Neural progenitor cell (in vitro differentiated cells): ENCODE results near the gene WWOX. TPM values are rescaled to one million over a fixed set of nuclear protein-coding genes. Genes with fewer than 3 reads are reported as not detected.

Source experiments
- DNase-seq: peaks from one replicate; pipeline ENCODE4 v3.0.0-alpha.2; 2016; ENCODE audit warnings: low spot score
- H2AFZ ChIP-seq: fragments of 200-600 bp; sonication (generic); replicated peaks from 2 replicates; pipeline ENCODE4 v1.6.1; 2016; ENCODE audit warnings: antibody characterized with exemption
- H3F3A ChIP-seq: fragments of 200-600 bp; sonication (generic); 2 replicates; pipeline ENCODE4 v1.6.1; 2016; ENCODE audit warnings: antibody characterized with exemption, low read depth
- H3K27ac ChIP-seq: fragments of 200-600 bp; sonication (generic); 2 replicates; pipeline ENCODE4 v1.5.1; 2016; ENCODE audit warnings: mild to moderate bottlenecking
- H3K27me3 ChIP-seq: fragments of 200-600 bp; sonication (generic); 2 replicates; pipeline ENCODE4 v1.6.1; 2016; ENCODE audit warnings: mild to moderate bottlenecking, moderate library complexity
- H3K36me3 ChIP-seq: fragments of 200-600 bp; sonication (generic); 2 replicates; pipeline ENCODE4 v1.5.1; 2016
- H3K4me1 ChIP-seq: fragments of 200-600 bp; sonication (generic); 2 replicates; pipeline ENCODE4 v1.6.1; 2016; ENCODE audit warnings: mixed run types
- H3K4me2 ChIP-seq: fragments of 200-600 bp; sonication (generic); 2 replicates; pipeline ENCODE4 v1.6.1; 2016
- H3K4me3 ChIP-seq: fragments of 200-600 bp; sonication (generic); 2 replicates; pipeline ENCODE4 v1.5.1; 2016
- H3K79me2 ChIP-seq: fragments of 200-600 bp; sonication (generic); 2 replicates; pipeline ENCODE4 v1.6.1; 2016; ENCODE audit warnings: low read depth
- H3K9ac ChIP-seq: fragments of 200-600 bp; sonication (generic); 2 replicates; pipeline ENCODE4 v1.6.1; 2016
- H3K9me3 ChIP-seq: fragments of 200-600 bp; sonication (generic); 2 replicates; pipeline ENCODE4 v1.5.1; 2016; ENCODE audit warnings: low read depth
- H4K20me1 ChIP-seq: fragments of 200-600 bp; sonication (generic); 2 replicates; pipeline ENCODE4 v1.6.1; 2016; ENCODE audit warnings: low read depth
- H3K27ac Mint-ChIP-seq: 3 replicates; pipeline ENCODE4 v1.8.0; 2021; ENCODE audit warnings: mixed read lengths
- H3K27me3 Mint-ChIP-seq: 2 replicates; pipeline ENCODE4 v1.8.0; 2022; ENCODE audit warnings: low read depth, mild to moderate bottlenecking, inconsistent platforms, moderate library complexity, mixed read lengths; ENCODE audit not compliant: insufficient read depth
- H3K36me3 Mint-ChIP-seq: 3 replicates; pipeline ENCODE4 v1.8.0; 2021; ENCODE audit warnings: mixed read lengths
- H3K4me1 Mint-ChIP-seq: 3 replicates; pipeline ENCODE4 v1.8.0; 2021; ENCODE audit warnings: mixed read lengths
- H3K4me3 Mint-ChIP-seq: 3 replicates; pipeline ENCODE4 v1.8.0; 2021; ENCODE audit warnings: mild to moderate bottlenecking, moderate library complexity, mixed read lengths
- H3K9me3 Mint-ChIP-seq: 3 replicates; pipeline ENCODE4 v1.8.0; 2020; ENCODE audit warnings: mixed read lengths
- EZH2 ChIP-seq: fragments of 200-600 bp; sonication (generic); IDR thresholded peaks from 2 replicates; pipeline ENCODE4 v1.6.1; 2017; ENCODE audit warnings: antibody characterized with exemption, mild to moderate bottlenecking, moderate library complexity
- EZH2phosphoT487 ChIP-seq: fragments of 200-600 bp; sonication (generic); IDR thresholded peaks from 2 replicates; pipeline ENCODE4 v1.6.1; 2017; ENCODE audit warnings: antibody characterized with exemption
- total RNA-seq: library from RNA; depleted of rRNA; stranded (reverse); fragments of >200 nt; gene quantifications from 2 replicates; pipeline ENCODE4 v1.2.3, GENCODE V29; 2015; ENCODE audit warnings: low replicate concordance
- TF ChIP-seq, protein P1 (sequence below): fragments of 200-600 bp; sonication (generic); IDR thresholded peaks from 2 replicates; pipeline ENCODE4 v1.5.1; 2017; ENCODE audit warnings: antibody characterized with exemption, mild to moderate bottlenecking

WWOX gene
- total RNA-seq, 1 donor from 2014 or later, result 63.7 TPM

DNA sequence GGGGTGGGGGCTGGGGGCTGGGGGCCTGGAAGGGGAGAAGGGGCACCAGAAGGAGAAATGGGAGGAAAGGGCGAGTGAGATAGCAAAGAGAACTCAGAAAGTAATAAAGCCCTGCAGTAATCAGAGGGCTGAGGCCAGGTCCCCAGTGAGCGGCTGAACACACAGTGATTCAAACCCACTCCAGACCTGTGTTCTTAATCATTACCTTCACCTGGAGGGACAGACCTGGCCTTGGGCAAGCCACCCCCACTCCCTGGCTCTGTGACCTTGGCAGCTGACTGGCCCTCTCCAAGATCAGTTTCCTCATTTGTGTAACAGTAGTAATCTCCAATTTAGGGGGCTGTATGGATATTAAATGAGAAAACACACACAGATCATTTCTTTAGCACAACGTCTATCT is 150.4 kb downstream of the WWOX start:
- DNase-seq, result no peak
- Histone ChIP-seq H3F3A (no peaks in the 10 kb centered on the region), H3K79me2 (no peaks in the 10 kb centered on the region), H4K20me1 (no peaks in the 10 kb centered on the region), H3K4me1 (peaks cover 22% of the 10 kb centered on the region), H3K4me2 (no peak overlapping the region), H3K4me3 (no peak overlapping the region), H2AFZ (no peak overlapping the region), H3K36me3 (no peaks in the 10 kb centered on the region), H3K27me3 (no peaks in the 10 kb centered on the region), H3K9ac (no peak overlapping the region), H3K9me3 (no peaks in the 10 kb centered on the region), H3K27ac (no peak overlapping the region)
- Mint-ChIP-seq H3K36me3 (peaks cover 4% of the 10 kb centered on the region), H3K27me3 (no peaks in the 10 kb centered on the region), H3K27ac (no peak overlapping the region), H3K4me3 (no peak overlapping the region), H3K4me1 (peaks cover 12% of the 10 kb centered on the region), H3K9me3 (peaks cover 3% of the 10 kb centered on the region)
- no peak for TF ChIP-seq EZH2
- TF ChIP-seq, protein P1, sequence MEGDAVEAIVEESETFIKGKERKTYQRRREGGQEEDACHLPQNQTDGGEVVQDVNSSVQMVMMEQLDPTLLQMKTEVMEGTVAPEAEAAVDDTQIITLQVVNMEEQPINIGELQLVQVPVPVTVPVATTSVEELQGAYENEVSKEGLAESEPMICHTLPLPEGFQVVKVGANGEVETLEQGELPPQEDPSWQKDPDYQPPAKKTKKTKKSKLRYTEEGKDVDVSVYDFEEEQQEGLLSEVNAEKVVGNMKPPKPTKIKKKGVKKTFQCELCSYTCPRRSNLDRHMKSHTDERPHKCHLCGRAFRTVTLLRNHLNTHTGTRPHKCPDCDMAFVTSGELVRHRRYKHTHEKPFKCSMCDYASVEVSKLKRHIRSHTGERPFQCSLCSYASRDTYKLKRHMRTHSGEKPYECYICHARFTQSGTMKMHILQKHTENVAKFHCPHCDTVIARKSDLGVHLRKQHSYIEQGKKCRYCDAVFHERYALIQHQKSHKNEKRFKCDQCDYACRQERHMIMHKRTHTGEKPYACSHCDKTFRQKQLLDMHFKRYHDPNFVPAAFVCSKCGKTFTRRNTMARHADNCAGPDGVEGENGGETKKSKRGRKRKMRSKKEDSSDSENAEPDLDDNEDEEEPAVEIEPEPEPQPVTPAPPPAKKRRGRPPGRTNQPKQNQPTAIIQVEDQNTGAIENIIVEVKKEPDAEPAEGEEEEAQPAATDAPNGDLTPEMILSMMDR, result no peak
- TF ChIP-seq EZH2phosphoT487, result no peak

DNA sequence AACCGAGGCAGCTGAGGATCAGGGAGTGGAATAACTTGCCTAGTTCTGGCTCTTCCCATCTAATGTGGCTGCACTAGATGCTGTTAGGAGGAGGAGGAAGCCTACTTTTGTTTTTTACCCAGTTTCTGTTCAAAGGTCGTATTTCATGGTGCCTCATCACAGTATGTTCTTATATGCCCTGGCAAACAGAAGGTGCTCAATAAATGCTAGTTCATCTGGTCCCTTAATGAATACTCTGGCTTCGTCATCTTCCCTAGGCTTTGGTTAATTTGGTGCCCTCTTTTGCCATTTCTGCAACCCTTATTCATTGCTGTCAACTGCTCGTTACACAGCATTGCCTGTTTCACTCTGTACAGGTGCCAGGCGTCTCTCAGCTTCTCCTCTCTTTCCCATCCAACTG is 151.7 kb downstream of the WWOX start:
- Mint-ChIP-seq H3K36me3 (peaks cover 4% of the 10 kb centered on the region), H3K27me3 (peaks cover 3% of the 10 kb centered on the region), H3K4me3 (no peak overlapping the region), H3K4me1 (peaks cover 15% of the 10 kb centered on the region), H3K27ac (no peak overlapping the region), H3K9me3 (peaks cover 3% of the 10 kb centered on the region)
- no peaks in the 10 kb centered on the region for H3K9me3 ChIP-seq
- H3K79me2 ChIP-seq, result no peaks in the 10 kb centered on the region
- no peak for DNase-seq
- TF ChIP-seq EZH2 (no peak), EZH2phosphoT487 (no peak)
- TF ChIP-seq, protein P1, result no peak
- H4K20me1 ChIP-seq, result no peaks in the 10 kb centered on the region
- H3K27ac ChIP-seq, result no peak overlapping the region
- peaks cover 9% of the 10 kb centered on the region for H3K4me1 ChIP-seq
- no peak overlapping the region for H3K4me2 ChIP-seq
- H3F3A ChIP-seq, result no peaks in the 10 kb centered on the region
- H2AFZ ChIP-seq, result no peak overlapping the region
- no peaks in the 10 kb centered on the region for H3K36me3 ChIP-seq
- H3K4me3 ChIP-seq, result no peak overlapping the region
- no peak overlapping the region for H3K9ac ChIP-seq
- H3K27me3 ChIP-seq, result no peaks in the 10 kb centered on the region

DNA sequence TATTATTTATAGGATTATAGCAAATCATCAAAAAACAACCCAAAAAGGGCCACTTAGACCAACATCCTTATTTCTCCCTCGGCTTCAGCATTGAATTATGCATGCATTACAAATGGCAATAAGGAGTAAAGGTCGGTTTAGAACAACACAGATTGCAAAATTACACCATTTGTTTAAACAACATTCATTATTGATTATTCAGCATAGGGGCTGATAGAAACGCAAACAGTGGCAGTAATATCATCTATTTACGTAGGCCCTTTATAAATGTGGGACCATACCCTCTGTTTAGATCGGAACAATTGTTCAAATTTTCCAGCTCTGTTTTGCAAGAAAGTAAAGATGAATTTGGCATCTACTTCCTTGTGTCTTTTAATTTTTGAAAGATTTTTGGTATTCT is 153.3 kb downstream of the WWOX start:
- no peaks in the 10 kb centered on the region for H3K9me3 ChIP-seq
- Mint-ChIP-seq H3K27me3 (peaks cover 7% of the 10 kb centered on the region), H3K4me1 (peaks cover 28% of the 10 kb centered on the region), H3K4me3 (no peak overlapping the region), H3K9me3 (peaks cover under 1% of the 10 kb centered on the region), H3K36me3 (peaks cover under 1% of the 10 kb centered on the region), H3K27ac (no peak overlapping the region)
- H3K36me3 ChIP-seq, result no peaks in the 10 kb centered on the region
- no peak for DNase-seq
- no peaks in the 10 kb centered on the region for H3K79me2 ChIP-seq
- H2AFZ ChIP-seq, result no peak overlapping the region
- no peak for TF ChIP-seq EZH2phosphoT487
- H3F3A ChIP-seq, result peaks cover 15% of the 10 kb centered on the region
- no peaks in the 10 kb centered on the region for H3K27me3 ChIP-seq
- H4K20me1 ChIP-seq, result no peaks in the 10 kb centered on the region
- H3K9ac ChIP-seq, result no peak overlapping the region
- no peak overlapping the region for H3K27ac ChIP-seq
- H3K4me1 ChIP-seq, result peaks cover 18% of the 10 kb centered on the region
- H3K4me2 ChIP-seq, result no peak overlapping the region
- H3K4me3 ChIP-seq, result no peak overlapping the region

DNA sequence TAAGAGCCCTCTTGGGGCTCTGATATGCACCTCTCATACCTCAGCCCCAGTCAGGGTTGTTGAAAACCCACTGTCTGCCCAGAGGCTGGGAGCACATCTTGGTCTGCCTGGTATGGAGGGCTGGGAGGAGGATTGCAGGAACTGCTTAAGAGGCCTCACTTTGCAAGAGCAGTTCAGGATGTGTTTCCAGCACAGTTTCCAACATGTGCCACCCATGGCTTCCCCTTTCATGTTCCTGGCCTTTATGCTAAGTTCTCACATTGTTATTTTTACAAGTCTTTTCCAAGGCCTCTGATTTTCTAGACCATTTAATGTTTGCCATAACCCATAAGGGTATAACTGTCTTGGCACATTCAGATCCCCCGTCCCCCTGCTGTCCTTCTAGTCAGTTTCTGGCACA is 155.4 kb downstream of the WWOX start:
- Histone ChIP-seq H3K4me2 (no peak overlapping the region), H3K9ac (no peak overlapping the region), H3F3A (peaks cover 22% of the 10 kb centered on the region), H4K20me1 (no peaks in the 10 kb centered on the region), H3K27ac (no peak overlapping the region), H3K4me1 (peaks cover 17% of the 10 kb centered on the region), H3K9me3 (no peaks in the 10 kb centered on the region), H3K4me3 (no peak overlapping the region), H2AFZ (no peak overlapping the region), H3K36me3 (no peaks in the 10 kb centered on the region), H3K27me3 (no peaks in the 10 kb centered on the region), H3K79me2 (no peaks in the 10 kb centered on the region)
- no peak for TF ChIP-seq EZH2phosphoT487
- TF ChIP-seq, protein P1, result no peak
- no peak for TF ChIP-seq EZH2
- Mint-ChIP-seq H3K4me3 (no peak overlapping the region), H3K9me3 (no peaks in the 10 kb centered on the region), H3K4me1 (peaks cover 30% of the 10 kb centered on the region), H3K36me3 (no peaks in the 10 kb centered on the region), H3K27ac (no peak overlapping the region), H3K27me3 (peaks cover 7% of the 10 kb centered on the region)
- no peak for DNase-seq
